ENCODE measurements around the gene UBE2D2.

Gene UBE2D2

GRCh38 chr5:139650689-139651042 is 89.5 kb downstream of the UBE2D2 start:
- TF ChIP-seq CTCF (conservative IDR thresholded peaks at IDR 0.05; ENCODE audit: control insufficient read depth, insufficient read depth, low read depth, low read length): no peak

GRCh38 chr5:139651043-139651834 is 90.1 kb downstream of the UBE2D2 start:
- peak; percentile 46 for DNase-seq (ENCODE audit: low read depth)
- TF ChIP-seq CTCF (conservative IDR thresholded peaks at IDR 0.05; ENCODE audit: control insufficient read depth, insufficient read depth, low read depth, low read length): no peak
- peak overlapping the region; percentile 73 for H3K4me3 ChIP-seq (ENCODE audit: control insufficient read depth, low read depth, low read length)

More at GRCh38 chr5:139650689-139651042, 89.5 kb downstream of the UBE2D2 start:
- no peak for DNase-seq (ENCODE audit: low read depth)
- peak overlapping the region; percentile 73 for H3K4me3 ChIP-seq (ENCODE audit: control insufficient read depth, low read depth, low read length)

GRCh38 chr5:139651853-139652787 is 91.0 kb downstream of the UBE2D2 start:
- DNase-seq (ENCODE audit: low read depth): peak; percentile 96
- H3K4me3 ChIP-seq (ENCODE audit: control insufficient read depth, low read depth, low read length): peak overlapping the region; percentile 36
- TF ChIP-seq CTCF (conservative IDR thresholded peaks at IDR 0.05; ENCODE audit: control insufficient read depth, insufficient read depth, low read depth, low read length): no peak

GRCh38 chr5:139652788-139653241 is 91.7 kb downstream of the UBE2D2 start:
- H3K4me3 ChIP-seq (ENCODE audit: control insufficient read depth, low read depth, low read length): peak overlapping the region; percentile 5
- no peak for TF ChIP-seq CTCF (conservative IDR thresholded peaks at IDR 0.05; ENCODE audit: control insufficient read depth, insufficient read depth, low read depth, low read length)
- DNase-seq (ENCODE audit: low read depth): peak; percentile 26

GRCh38 chr5:139653616-139654015 is 92.5 kb downstream of the UBE2D2 start:
- no peak for DNase-seq (ENCODE audit: low read depth)
- TF ChIP-seq CTCF (conservative IDR thresholded peaks at IDR 0.05; ENCODE audit: control insufficient read depth, insufficient read depth, low read depth, low read length): no peak
- no peak overlapping the region for H3K4me3 ChIP-seq (ENCODE audit: control insufficient read depth, low read depth, low read length)

GRCh38 chr5:139654464-139654863 is 93.3 kb downstream of the UBE2D2 start:
- no peak for DNase-seq (ENCODE audit: low read depth)
- no peak for TF ChIP-seq CTCF (conservative IDR thresholded peaks at IDR 0.05; ENCODE audit: control insufficient read depth, insufficient read depth, low read depth, low read length)
- no peak overlapping the region for H3K4me3 ChIP-seq (ENCODE audit: control insufficient read depth, low read depth, low read length)

Measured in fibroblast of mammary gland (primary cell).